OCI-LY1 (cell line): Measurements from ENCODE around the gene CPVL.

Experiments
- H2AFZ ChIP-seq: fragments of 200-600 bp; sonication (generic), shearing (Covaris generic); 2 replicates; pipeline ENCODE4 v1.6.0; 2014; ENCODE audit warnings: antibody characterized with exemption, mild to moderate bottlenecking, low read length
- H3F3A ChIP-seq: fragments of 200-600 bp; sonication (generic), shearing (Covaris generic); 2 replicates; pipeline ENCODE4 v1.6.0; 2014; ENCODE audit warnings: mild to moderate bottlenecking, antibody characterized with exemption, low read length, moderate library complexity; ENCODE audit not compliant: insufficient read depth
- H3K27ac ChIP-seq: fragments of 200-600 bp; sonication (generic); 2 replicates; pipeline ENCODE4 v1.5.1; 2014; ENCODE audit warnings: low read length, mixed run types, mild to moderate bottlenecking, low read depth; ENCODE audit not compliant: poor library complexity, severe bottlenecking
- H3K27me3 ChIP-seq: fragments of 200-600 bp; sonication (generic); 2 replicates; pipeline ENCODE4 v1.6.0; 2014; ENCODE audit warnings: antibody characterized with exemption, mild to moderate bottlenecking, low read length, moderate library complexity; ENCODE audit not compliant: insufficient read depth
- H3K36me3 ChIP-seq: fragments of 200-600 bp; sonication (generic); 2 replicates; pipeline ENCODE4 v1.6.1; 2014; ENCODE audit warnings: mild to moderate bottlenecking, antibody characterized with exemption, low read length, moderate library complexity, mixed read lengths; ENCODE audit not compliant: insufficient read depth
- H3K4me1 ChIP-seq: fragments of 200-600 bp; sonication (generic); 2 replicates; pipeline ENCODE4 v1.5.1; 2014; ENCODE audit warnings: mild to moderate bottlenecking, low read length, moderate library complexity; ENCODE audit not compliant: insufficient read depth, severe bottlenecking
- H3K4me2 ChIP-seq: fragments of 200-600 bp; sonication (generic), shearing (Covaris generic); 2 replicates; pipeline ENCODE4 v1.6.1; 2014; ENCODE audit warnings: low read length
- H3K4me3 ChIP-seq: fragments of 200-600 bp; sonication (generic); 2 replicates; pipeline ENCODE4 v1.5.1; 2014; ENCODE audit warnings: low read length, low read depth, mild to moderate bottlenecking, mixed read lengths; ENCODE audit not compliant: poor library complexity, severe bottlenecking
- H3K79me2 ChIP-seq: fragments of 200-600 bp; shearing (Covaris generic); 2 replicates; pipeline ENCODE4 v1.6.1; 2016; ENCODE audit warnings: mixed run types, low read length, mixed read lengths; ENCODE audit not compliant: insufficient read depth
- H3K9ac ChIP-seq: fragments of 200-600 bp; sonication (generic), shearing (Covaris generic); 2 replicates; pipeline ENCODE4 v1.6.1; 2014; ENCODE audit warnings: mild to moderate bottlenecking, low read length, mixed read lengths
- H3K9me2 ChIP-seq: fragments of 200-600 bp; sonication (generic), shearing (Covaris generic); 2 replicates; pipeline ENCODE4 v1.6.1; 2014; ENCODE audit warnings: low read depth, mild to moderate bottlenecking, low read length, mixed read lengths
- H3K9me3 ChIP-seq: fragments of 200-600 bp; shearing (Covaris generic); 2 replicates; pipeline ENCODE4 v1.6.1; 2014; ENCODE audit warnings: low read length, mixed read lengths
- H4K20me1 ChIP-seq: fragments of 200-600 bp; sonication (generic), shearing (Covaris generic); 2 replicates; pipeline ENCODE4 v1.6.0; 2016; ENCODE audit warnings: mild to moderate bottlenecking, low read length; ENCODE audit not compliant: insufficient read depth
- CTCF ChIP-seq: fragments of 200-600 bp; sonication (generic), shearing (Covaris generic); IDR thresholded peaks from 2 replicates; pipeline ENCODE4 v1.5.1; 2017; ENCODE audit warnings: mild to moderate bottlenecking, antibody characterized with exemption, low read length, moderate library complexity, mixed read lengths
- EZH2 ChIP-seq: fragments of 200-600 bp; sonication (generic), shearing (Covaris generic); IDR thresholded peaks from 2 replicates; pipeline ENCODE4 v1.8.0; 2017; ENCODE audit warnings: borderline replicate concordance, mixed run types, mild to moderate bottlenecking, antibody characterized with exemption, low read length, moderate library complexity, mixed read lengths

CPVL gene

GRCh38 chr7:29135846-29136245 is 10.5 kb downstream of the CPVL start:
- no peaks in the 10 kb centered on the region for H3K9me3 ChIP-seq
- no peaks in the 10 kb centered on the region for H4K20me1 ChIP-seq
- no peak overlapping the region for H3K27ac ChIP-seq
- H3K4me3 ChIP-seq = no peak overlapping the region
- H3K36me3 ChIP-seq = no peaks in the 10 kb centered on the region
- H3K9ac ChIP-seq = no peak overlapping the region
- no peaks in the 10 kb centered on the region for H3K4me1 ChIP-seq
- no peaks in the 10 kb centered on the region for H3F3A ChIP-seq
- TF ChIP-seq CTCF (no peak), EZH2 (no peak)
- H3K9me2 ChIP-seq = no peaks in the 10 kb centered on the region
- no peaks in the 10 kb centered on the region for H3K79me2 ChIP-seq
- H3K27me3 ChIP-seq = no peaks in the 10 kb centered on the region
- H3K4me2 ChIP-seq = no peak overlapping the region
- H2AFZ ChIP-seq = no peak overlapping the region

GRCh38 chr7:29132980-29133379 is 13.4 kb downstream of the CPVL start:
- H3K36me3 ChIP-seq = no peaks in the 10 kb centered on the region
- H4K20me1 ChIP-seq = no peaks in the 10 kb centered on the region
- no peak overlapping the region for H2AFZ ChIP-seq
- H3F3A ChIP-seq = no peaks in the 10 kb centered on the region
- no peak overlapping the region for H3K4me2 ChIP-seq
- TF ChIP-seq EZH2 (no peak), CTCF (no peak)
- H3K4me3 ChIP-seq = no peak overlapping the region
- no peaks in the 10 kb centered on the region for H3K27me3 ChIP-seq
- no peaks in the 10 kb centered on the region for H3K9me2 ChIP-seq
- H3K79me2 ChIP-seq = no peaks in the 10 kb centered on the region
- no peak overlapping the region for H3K9ac ChIP-seq
- H3K4me1 ChIP-seq = no peaks in the 10 kb centered on the region
- H3K27ac ChIP-seq = no peak overlapping the region
- H3K9me3 ChIP-seq = no peaks in the 10 kb centered on the region

- no peaks in the 10 kb centered on the region for H3K9me2 ChIP-seq
- no peaks in the 10 kb centered on the region for H3K4me1 ChIP-seq
- no peaks in the 10 kb centered on the region for H3F3A ChIP-seq
- no peaks in the 10 kb centered on the region for H4K20me1 ChIP-seq
- no peak overlapping the region for H3K4me2 ChIP-seq
- H3K9ac ChIP-seq = no peak overlapping the region
- no peak overlapping the region for H2AFZ ChIP-seq
- TF ChIP-seq CTCF = no peak
- H3K27ac ChIP-seq = no peak overlapping the region
- no peaks in the 10 kb centered on the region for H3K79me2 ChIP-seq
- H3K4me3 ChIP-seq = no peak overlapping the region
- no peaks in the 10 kb centered on the region for H3K36me3 ChIP-seq
- H3K9me3 ChIP-seq = no peaks in the 10 kb centered on the region
- H3K27me3 ChIP-seq = no peaks in the 10 kb centered on the region
These were observed 14.7 kb downstream of the CPVL start for GRCh38 chr7:29131678-29132077.
